Colonic mucosa (tissue), 4 donors: ENCODE data around the gene PLEKHG5. TPM values are rescaled to one million over a fixed set of nuclear protein-coding genes. Genes with fewer than 3 reads are reported as not detected.

Experiments
- DNase-seq: peaks from one replicate; pipeline ENCODE4 v3.0.0-alpha.2; 2020
- H3K27ac ChIP-seq: fragments of 200-600 bp; one replicate; pipeline ENCODE4 v1.8.0; 2021
- H3K27me3 ChIP-seq: fragments of 200-600 bp; one replicate; pipeline ENCODE4 v1.8.0; 2021
- H3K36me3 ChIP-seq: fragments of 200-600 bp; one replicate; pipeline ENCODE4 v1.8.0; 2021
- H3K4me1 ChIP-seq: fragments of 200-600 bp; one replicate; pipeline ENCODE4 v1.8.0; 2021; ENCODE audit warnings: mild to moderate bottlenecking
- H3K4me3 ChIP-seq: fragments of 200-600 bp; one replicate; pipeline ENCODE4 v1.8.0; 2021
- H3K9ac ChIP-seq, 2 donors: one replicate each; pipeline ENCODE4 v1.7.0; 2013; ENCODE audit warnings: control low read depth in 2 of 2, low read depth in 2 of 2, low read length in 2 of 2
- H3K9me3 ChIP-seq: fragments of 200-600 bp; one replicate; pipeline ENCODE4 v1.8.0; 2021
- intact Hi-C: fragments of 100-400 bp; cut with DNase I; formaldehyde crosslinking; loops from one replicate; pipeline ENCODE4 v1.14.1; 2022
- total RNA-seq, 2 donors: library from RNA; stranded (reverse); fragmentation: NEBNext Ultra II Directional in 1 of 2; extraction: Animal tissue kit (Norgen Biotek cat#: 25700) in 1 of 2; gene quantifications; one replicate each; pipeline ENCODE4 v1.2.1, GENCODE V29; 2021
- TF ChIP-seq, protein P1 (sequence below): fragments of 200-600 bp; IDR thresholded peaks from one replicate; pipeline ENCODE4 v1.8.0; 2022; ENCODE audit warnings: antibody characterized with exemption, mild to moderate bottlenecking
- donor health status: healthy.
- donor health status: DM: no; HTN: no; CAD: no.
- donor health status: DM: no; HTN: no; CAD: no.

Gene PLEKHG5
- total RNA-seq, 2 donors from 2014 or later: 13.9 to 19.6 TPM

- H3K36me3 ChIP-seq: peaks cover 4% of the 10 kb centered on the region
Measured at GRCh38 chr1:6521536-6521935, 30.1 kb upstream of the PLEKHG5 start.

DNA sequence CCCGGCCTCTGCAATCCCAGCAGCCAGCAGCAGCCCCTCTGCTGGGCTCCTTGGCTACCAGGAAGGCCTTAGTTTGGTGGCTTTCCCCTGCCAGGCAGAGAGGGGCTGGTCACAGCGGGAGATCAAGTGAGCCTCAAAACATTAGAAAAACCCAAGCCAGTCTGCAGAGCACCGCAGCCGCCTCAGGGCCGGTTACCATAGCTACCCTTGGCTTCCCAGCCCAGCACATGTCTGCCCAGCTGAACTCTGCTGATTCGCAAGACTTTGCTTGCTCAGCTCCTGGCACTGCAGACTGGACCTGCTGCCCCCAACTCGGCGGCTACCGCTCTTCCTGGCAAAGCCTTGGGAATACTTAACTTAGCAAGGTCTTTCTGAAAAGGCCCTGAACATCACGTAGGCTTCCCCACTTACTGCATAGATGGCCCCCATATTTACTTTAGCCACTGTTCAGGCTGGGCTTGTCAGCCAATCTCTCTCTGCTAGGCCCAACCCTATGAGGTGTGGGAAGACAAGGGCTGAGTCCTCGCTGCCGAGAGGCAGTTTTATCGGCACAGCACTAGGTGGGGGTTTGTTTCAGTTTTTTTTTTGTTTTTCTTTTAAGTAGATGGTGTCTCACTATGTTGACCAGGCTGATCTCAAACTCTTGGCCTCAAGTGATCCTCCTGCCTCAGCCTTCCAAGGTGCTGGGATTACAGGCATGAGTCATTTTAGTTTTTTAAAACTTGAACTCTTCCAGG, 28.6 kb upstream of the PLEKHG5 start:
- Histone ChIP-seq H3K36me3 (peaks cover 2% of the 10 kb centered on the region), H3K9me3 (no peaks in the 10 kb centered on the region), H3K4me3 (no peak overlapping the region), H3K27ac (no peak overlapping the region), H3K4me1 (no peaks in the 10 kb centered on the region), H3K27me3 (no peaks in the 10 kb centered on the region), H3K9ac (no peak overlapping the region)
- no peak for DNase-seq
- intact Hi-C loops: no loop called here
- TF ChIP-seq, protein P1, sequence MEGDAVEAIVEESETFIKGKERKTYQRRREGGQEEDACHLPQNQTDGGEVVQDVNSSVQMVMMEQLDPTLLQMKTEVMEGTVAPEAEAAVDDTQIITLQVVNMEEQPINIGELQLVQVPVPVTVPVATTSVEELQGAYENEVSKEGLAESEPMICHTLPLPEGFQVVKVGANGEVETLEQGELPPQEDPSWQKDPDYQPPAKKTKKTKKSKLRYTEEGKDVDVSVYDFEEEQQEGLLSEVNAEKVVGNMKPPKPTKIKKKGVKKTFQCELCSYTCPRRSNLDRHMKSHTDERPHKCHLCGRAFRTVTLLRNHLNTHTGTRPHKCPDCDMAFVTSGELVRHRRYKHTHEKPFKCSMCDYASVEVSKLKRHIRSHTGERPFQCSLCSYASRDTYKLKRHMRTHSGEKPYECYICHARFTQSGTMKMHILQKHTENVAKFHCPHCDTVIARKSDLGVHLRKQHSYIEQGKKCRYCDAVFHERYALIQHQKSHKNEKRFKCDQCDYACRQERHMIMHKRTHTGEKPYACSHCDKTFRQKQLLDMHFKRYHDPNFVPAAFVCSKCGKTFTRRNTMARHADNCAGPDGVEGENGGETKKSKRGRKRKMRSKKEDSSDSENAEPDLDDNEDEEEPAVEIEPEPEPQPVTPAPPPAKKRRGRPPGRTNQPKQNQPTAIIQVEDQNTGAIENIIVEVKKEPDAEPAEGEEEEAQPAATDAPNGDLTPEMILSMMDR: no peak

More at GRCh38 chr1:6521536-6521935, 30.1 kb upstream of the PLEKHG5 start:
- Histone ChIP-seq H3K4me3 (no peak overlapping the region), H3K4me1 (no peaks in the 10 kb centered on the region), H3K27ac (no peak overlapping the region), H3K27me3 (no peaks in the 10 kb centered on the region), H3K9ac (no peak overlapping the region), H3K9me3 (no peaks in the 10 kb centered on the region)
- TF ChIP-seq, protein P1: no peak
- intact Hi-C loops: no loop called here
- no peak for DNase-seq

- no peaks in the 10 kb centered on the region for H3K4me1 ChIP-seq
- no peak for DNase-seq
- intact Hi-C loops: no loop called here
- H3K9ac ChIP-seq: no peak overlapping the region
- no peaks in the 10 kb centered on the region for H3K9me3 ChIP-seq
- TF ChIP-seq, protein P1: no peak
- no peaks in the 10 kb centered on the region for H3K27me3 ChIP-seq
- H3K36me3 ChIP-seq: no peaks in the 10 kb centered on the region
- H3K27ac ChIP-seq: no peak overlapping the region
- H3K4me3 ChIP-seq: no peak overlapping the region
Measured at GRCh38 chr1:6519491-6519934, 28.0 kb upstream of the PLEKHG5 start.

GRCh38 chr1:6517435-6517851, 26.0 kb upstream of the PLEKHG5 start:
- H3K9ac ChIP-seq: no peak overlapping the region
- DNase-seq: no peak
- H3K4me1 ChIP-seq: no peaks in the 10 kb centered on the region
- TF ChIP-seq, protein P1: no peak
- no peaks in the 10 kb centered on the region for H3K36me3 ChIP-seq
- H3K27ac ChIP-seq: no peak overlapping the region
- H3K4me3 ChIP-seq: no peak overlapping the region
- no peaks in the 10 kb centered on the region for H3K9me3 ChIP-seq
- H3K27me3 ChIP-seq: no peaks in the 10 kb centered on the region
- intact Hi-C loops: no loop called here

GRCh38 chr1:6515771-6516170, 24.3 kb upstream of the PLEKHG5 start:
- no peak for DNase-seq
- TF ChIP-seq, protein P1: no peak
- H3K27ac ChIP-seq: no peak overlapping the region
- no peaks in the 10 kb centered on the region for H3K4me1 ChIP-seq
- H3K36me3 ChIP-seq: no peaks in the 10 kb centered on the region
- H3K9ac ChIP-seq: no peak overlapping the region
- no peaks in the 10 kb centered on the region for H3K27me3 ChIP-seq
- intact Hi-C loops: no loop called here
- H3K4me3 ChIP-seq: no peak overlapping the region
- H3K9me3 ChIP-seq: no peaks in the 10 kb centered on the region
